DMS153 treated with DMSO at 0.1 percent for 48 hours (cell line): Measurements from ENCODE around the gene STAT6.
A peak's percentile ranks its signal among the peaks of the same experiment; 100 is the strongest.
"Not testable (repeated sequence)": the region's sequence is repeated elsewhere in the genome, so short reads cannot be mapped to it uniquely, and the experiment has no call there.

Experiments used
- DNase-seq: peaks from one replicate; lab custom pipeline; 2025; ENCODE audit not compliant: unreplicated experiment; lab: John Stamatoyannopoulos, UW

Gene STAT6

GRCh38 chr12:57127101-57127725 is 16.1 kb upstream of the STAT6 start:
- DNase-seq = peak; percentile 61

- no peak for DNase-seq
Measured at GRCh38 chr12:57126561-57126960, 15.4 kb upstream of the STAT6 start.

- DNase-seq = no peak
Measured at GRCh38 chr12:57126061-57126460, 14.9 kb upstream of the STAT6 start.

- DNase-seq = peak; percentile 47
Measured at GRCh38 chr12:57124261-57124877, 13.2 kb upstream of the STAT6 start.

GRCh38 chr12:57123813-57124212 is 12.7 kb upstream of the STAT6 start:
- DNase-seq = no peak

GRCh38 chr12:57120718-57121117 is 9.6 kb upstream of the STAT6 start:
- DNase-seq = not testable (repeated sequence)

GRCh38 chr12:57119294-57120085 is 8.3 kb upstream of the STAT6 start:
- DNase-seq = no peak

GRCh38 chr12:57118711-57119271 is 7.6 kb upstream of the STAT6 start:
- no peak for DNase-seq

- no peak for DNase-seq
Measured at GRCh38 chr12:57116580-57117281, 5.6 kb upstream of the STAT6 start.

GRCh38 chr12:57112492-57113294 is 1.5 kb upstream of the STAT6 start:
- DNase-seq = no peak

GRCh38 chr12:57110104-57111030 is 795 bp downstream of the STAT6 start:
- DNase-seq = peak; percentile 20

GRCh38 chr12:57109207-57110103 is 1.7 kb downstream of the STAT6 start:
- DNase-seq = no peak

- DNase-seq = no peak
Measured at GRCh38 chr12:57107456-57108155, 3.6 kb downstream of the STAT6 start.

- DNase-seq = no peak
Measured at GRCh38 chr12:57106021-57106708, 5.0 kb downstream of the STAT6 start.

- DNase-seq = no peak
Measured at GRCh38 chr12:57105011-57105753, 6.0 kb downstream of the STAT6 start.

- DNase-seq = no peak
Measured at GRCh38 chr12:57104292-57104910, 6.8 kb downstream of the STAT6 start.
